ENCODE results near the gene TYW1B. TPM values are rescaled to one million over a fixed set of nuclear protein-coding genes. Genes with fewer than 3 reads are reported as not detected.
"Not testable (repeated sequence)": the region's sequence is repeated elsewhere in the genome, so short reads cannot be mapped to it uniquely, and the experiment has no call there.

TYW1B gene
- polyA plus RNA-seq, 10 donors = 4.3 to 13.3 (median 5.4) TPM

- not testable (repeated sequence) for DNase-seq
Observed at GRCh38 chr7:72816370-72817157, 11.4 kb downstream of the TYW1B start.

- DNase-seq = not testable (repeated sequence)
Observed at GRCh38 chr7:72810437-72810836, 17.6 kb downstream of the TYW1B start.

GRCh38 chr7:72808511-72808910 is 19.5 kb downstream of the TYW1B start:
- DNase-seq = not testable (repeated sequence)

- not testable (repeated sequence) for DNase-seq
Observed at GRCh38 chr7:72806851-72807250, 21.1 kb downstream of the TYW1B start.

GRCh38 chr7:72805526-72806494 is 22.2 kb downstream of the TYW1B start:
- peak in 1 of 3 donors; percentile 58 for DNase-seq

GRCh38 chr7:72803778-72804177 is 24.2 kb downstream of the TYW1B start:
- not testable (repeated sequence) for DNase-seq

GRCh38 chr7:72801564-72801963 is 26.4 kb downstream of the TYW1B start:
- DNase-seq = not testable (repeated sequence)

GRCh38 chr7:72795401-72795800 is 32.6 kb downstream of the TYW1B start:
- DNase-seq = not testable (repeated sequence)

GRCh38 chr7:72793791-72794190 is 34.2 kb downstream of the TYW1B start:
- DNase-seq = no peak

DNA sequence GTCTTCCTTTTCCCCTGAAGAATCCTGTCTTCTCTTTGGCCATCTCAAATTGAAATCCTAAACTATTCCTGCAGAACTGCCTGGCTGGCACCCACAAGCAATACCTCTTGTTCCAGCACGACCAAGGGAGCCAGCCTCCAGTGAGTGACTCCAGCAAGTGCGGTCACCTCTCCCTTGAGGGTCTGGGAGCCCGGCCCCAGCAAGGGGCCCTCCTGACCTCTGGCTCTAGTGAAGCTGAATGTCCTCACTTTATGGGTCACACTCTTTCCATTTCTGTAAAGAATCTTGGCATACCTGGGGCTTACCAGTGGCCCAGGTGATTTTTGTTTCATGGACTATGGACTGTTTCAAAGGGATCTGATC is 37.3 kb downstream of the TYW1B start:
- DNase-seq = peak in 1 of 3 donors; percentile 3

DNA sequence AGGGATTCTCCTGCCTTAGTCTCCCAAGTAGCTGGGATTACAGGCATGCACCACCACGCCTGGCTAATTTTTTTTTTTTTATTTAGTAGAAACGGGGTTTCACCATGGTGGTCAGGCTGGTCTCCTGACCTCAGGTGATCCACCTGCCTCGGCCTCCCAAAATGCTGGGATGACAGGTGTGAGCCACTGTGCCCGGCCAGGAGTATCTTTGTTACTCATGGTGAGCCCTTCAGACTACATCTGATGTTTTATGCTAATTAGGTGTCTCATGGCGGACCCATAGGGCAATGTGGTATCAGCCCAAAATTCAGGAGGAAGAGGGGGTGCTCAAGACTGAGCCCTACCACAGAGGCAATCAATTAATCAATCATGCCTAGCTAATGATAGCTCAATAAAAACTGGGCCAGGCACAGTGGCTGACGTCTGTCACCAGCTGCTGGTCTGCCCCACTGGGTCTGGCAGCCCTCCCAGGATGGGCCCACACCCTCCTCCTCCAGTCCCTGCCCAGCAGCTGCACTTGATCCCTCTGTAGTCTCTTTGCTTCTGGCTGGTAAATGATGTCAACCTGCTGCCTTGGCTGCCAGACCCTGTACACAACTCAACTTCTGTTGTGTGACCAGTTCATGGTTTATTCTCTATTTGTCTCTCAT is 37.8 kb downstream of the TYW1B start:
- peak; percentile 16 to 38 (median 22) for DNase-seq

- DNase-seq = no peak
Observed at GRCh38 chr7:72785166-72785955, 42.6 kb downstream of the TYW1B start.

GRCh38 chr7:72783601-72784370 is 44.2 kb downstream of the TYW1B start:
- DNase-seq = peak; percentile 22 to 50 (median 37)

DNA sequence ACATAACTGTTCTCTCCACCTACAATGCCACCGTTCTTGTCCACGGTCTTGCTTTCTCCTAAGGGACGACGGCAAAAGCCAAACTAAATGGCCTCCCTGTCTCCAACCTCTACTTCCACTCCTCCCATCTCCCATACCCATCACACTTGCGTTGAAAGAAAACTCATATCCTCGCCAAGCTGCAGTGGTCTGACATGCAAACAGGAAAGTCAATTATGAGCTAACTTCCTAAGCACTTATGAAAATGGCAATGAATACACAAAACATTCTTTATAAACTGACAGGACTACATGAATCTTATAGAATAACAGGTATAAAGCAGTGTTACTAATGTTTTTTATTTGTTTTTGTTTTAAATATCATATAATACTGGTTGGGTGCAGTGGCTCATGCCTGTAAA is 46.4 kb downstream of the TYW1B start:
- no peak for DNase-seq

GRCh38 chr7:72781161-72781560 is 46.8 kb downstream of the TYW1B start:
- no peak for DNase-seq

- not testable (repeated sequence) for DNase-seq
Observed at GRCh38 chr7:72780289-72780894, 47.6 kb downstream of the TYW1B start.

GRCh38 chr7:72777167-72777566 is 50.8 kb downstream of the TYW1B start:
- not testable (repeated sequence) for DNase-seq

DNA sequence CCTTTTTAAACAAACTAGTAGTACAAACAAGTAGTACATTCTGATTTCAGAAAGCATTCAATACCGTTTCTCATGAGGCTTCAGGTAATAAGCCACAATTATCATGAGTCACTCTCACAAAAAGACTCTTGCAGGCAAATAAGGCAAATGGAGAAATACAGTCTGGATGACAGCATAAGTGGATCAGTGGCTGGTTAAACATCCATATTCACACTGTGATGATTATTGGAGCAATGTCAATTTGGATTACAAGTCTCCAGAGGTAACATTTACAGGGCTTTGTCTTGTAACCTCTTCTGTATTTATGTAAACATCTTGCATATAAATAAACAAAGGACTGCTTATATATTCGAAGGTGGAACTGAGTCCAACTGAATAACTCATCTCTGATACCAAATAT is 55.4 kb downstream of the TYW1B start:
- DNase-seq = not testable (repeated sequence)

DNA sequence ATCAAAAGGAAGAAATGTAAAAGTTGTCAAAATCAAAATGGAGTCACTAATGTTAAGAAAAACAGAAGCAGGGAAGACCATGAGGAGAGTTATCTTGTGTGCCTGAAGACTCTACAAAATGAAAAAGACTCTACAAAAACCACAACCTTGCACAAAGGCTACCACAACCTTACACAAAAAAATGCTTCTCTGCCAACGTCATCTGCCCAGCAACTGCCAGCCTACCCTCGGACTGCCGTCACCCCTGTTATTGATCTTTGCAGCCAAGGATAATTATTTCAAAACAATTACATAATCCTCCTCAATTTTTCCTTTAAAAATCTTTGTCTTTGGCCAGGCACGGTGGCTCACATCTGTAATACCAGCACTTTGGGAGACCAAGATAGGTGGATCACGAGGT is 61.0 kb downstream of the TYW1B start:
- DNase-seq = not testable (repeated sequence)

DNA sequence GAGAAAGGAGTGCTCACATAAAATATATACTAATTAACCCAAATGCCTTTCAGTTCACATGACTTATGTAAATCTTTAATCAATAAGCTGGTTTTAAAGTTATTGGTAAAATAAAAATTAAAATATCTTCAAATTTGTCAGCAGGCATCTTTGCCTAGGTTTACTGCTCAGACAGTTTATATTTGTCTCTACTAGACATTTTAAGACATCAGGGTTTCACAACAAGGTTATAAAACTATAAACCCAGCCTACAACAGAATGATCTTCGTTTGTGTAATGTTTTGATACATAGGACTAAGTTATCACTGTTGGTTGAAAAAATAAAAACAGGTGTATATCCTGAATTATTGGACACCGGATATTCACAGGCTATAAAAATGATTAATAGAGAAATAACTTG is 67.4 kb downstream of the TYW1B start:
- no peak for DNase-seq
